ENCODE results near the gene MFAP1. TPM values are rescaled to one million over a fixed set of nuclear protein-coding genes. Genes with fewer than 3 reads are reported as not detected.
A peak's percentile ranks its signal among the peaks of the same experiment; 100 is the strongest.

MFAP1 gene
- total and polyA plus RNA-seq, 4 donors: 7.9 to 8.3 (median 8.1) TPM

- no peaks in the 10 kb centered on the region for H3K9me3 ChIP-seq (ENCODE audit: control insufficient read depth in 4 of 4, low read length in 3 of 4)
- WGBS: 95% methylated on average over 10 of the region's 10 CpGs
- no peak overlapping the region for H3K9ac ChIP-seq (ENCODE audit: low read depth in 1 of 2, low read length in 2 of 2)
- DNase-seq (ENCODE audit: low spot score): no peak
- no peaks in the 10 kb centered on the region for H3K4me1 ChIP-seq (ENCODE audit: control insufficient read depth in 4 of 4, insufficient read depth in 4 of 4, low read length in 3 of 4)
- no peaks in the 10 kb centered on the region for H3K27me3 ChIP-seq (ENCODE audit: control insufficient read depth in 4 of 4, insufficient read depth in 4 of 4, low read length in 3 of 4)
- H3K4me3 ChIP-seq (ENCODE audit: low read depth in 1 of 3, low read length in 3 of 3): no peak overlapping the region
- H3K27ac ChIP-seq (ENCODE audit: low read depth in 1 of 2, low read length in 2 of 2): no peak overlapping the region
- H3K36me3 ChIP-seq (ENCODE audit: control insufficient read depth in 4 of 4, insufficient read depth in 3 of 4, low read depth in 1 of 4, low read length in 3 of 4): no peaks in the 10 kb centered on the region
- no peak for TF ChIP-seq REST (IDR thresholded peaks at IDR 0.05)
- no peak for TF ChIP-seq HNF4G (IDR thresholded peaks at IDR 0.05)
- no peak for TF ChIP-seq RXRA (IDR thresholded peaks at IDR 0.05)
- no peak for TF ChIP-seq HNF4A (conservative IDR thresholded peaks at IDR 0.05)
- TF ChIP-seq FOXA1 (IDR thresholded peaks at IDR 0.05): no peak
- no peak for TF ChIP-seq TAF1 (conservative IDR thresholded peaks at IDR 0.05)
- no peak for TF ChIP-seq GABPA (IDR thresholded peaks at IDR 0.05 in 1 of 2, conservative IDR thresholded peaks at IDR 0.05 in 1 of 2)
- no peak for TF ChIP-seq JUND (IDR thresholded peaks at IDR 0.05)
- TF ChIP-seq YY1 (IDR thresholded peaks at IDR 0.05): no peak
- no peak for TF ChIP-seq NR2F2 (IDR thresholded peaks at IDR 0.05)
Measured at GRCh38 chr15:43873651-43874050, 49.2 kb upstream of the MFAP1 start.

- H3K9ac ChIP-seq (ENCODE audit: low read depth in 1 of 2, low read length in 2 of 2): no peak overlapping the region
- 70% methylated on average over 6 of the region's 6 CpGs for WGBS
- H3K27me3 ChIP-seq (ENCODE audit: control insufficient read depth in 4 of 4, insufficient read depth in 4 of 4, low read length in 3 of 4): no peaks in the 10 kb centered on the region
- no peaks in the 10 kb centered on the region for H3K36me3 ChIP-seq (ENCODE audit: control insufficient read depth in 4 of 4, insufficient read depth in 3 of 4, low read depth in 1 of 4, low read length in 3 of 4)
- H3K4me1 ChIP-seq (ENCODE audit: control insufficient read depth in 4 of 4, insufficient read depth in 4 of 4, low read length in 3 of 4): no peaks in the 10 kb centered on the region
- TF ChIP-seq HNF4A (conservative IDR thresholded peaks at IDR 0.05): no peak
- TF ChIP-seq RAD21 (IDR thresholded peaks at IDR 0.05): peak; percentile 71 to 76
- TF ChIP-seq ZBTB33 (IDR thresholded peaks at IDR 0.05): no peak
- no peak for TF ChIP-seq REST (IDR thresholded peaks at IDR 0.05)
- TF ChIP-seq EGR1 (IDR thresholded peaks at IDR 0.05; ENCODE audit: low read depth in 2 of 2): no peak
- no peak for TF ChIP-seq MAX (IDR thresholded peaks at IDR 0.05)
- peak; percentile 50 for TF ChIP-seq CTCF (IDR thresholded peaks at IDR 0.05; ENCODE audit: low read depth, low read length, missing input control)
- TF ChIP-seq FOXA1 (IDR thresholded peaks at IDR 0.05): no peak
- no peaks in the 10 kb centered on the region for H3K9me3 ChIP-seq (ENCODE audit: control insufficient read depth in 4 of 4, low read length in 3 of 4)
- H3K4me3 ChIP-seq (ENCODE audit: low read depth in 1 of 3, low read length in 3 of 3): no peak overlapping the region
- DNase-seq (ENCODE audit: low spot score): no peak
- H3K27ac ChIP-seq (ENCODE audit: low read depth in 1 of 2, low read length in 2 of 2): no peak overlapping the region
Measured at GRCh38 chr15:43872416-43873020, 48.0 kb upstream of the MFAP1 start.

All from liver (tissue), 9 donors.